Stomach (tissue), 9 donors: Measurements from ENCODE around the gene PTTG2. TPM values are rescaled to one million over a fixed set of nuclear protein-coding genes. Genes with fewer than 3 reads are reported as not detected.

ENCODE experiments used
- DNase-seq, 2 donors: peaks; one replicate each; pipeline versions ENCODE4 v3.0.0 to v3.0.0-alpha.2; 2013 to 2019
- H3K27ac ChIP-seq, 5 donors: fragments of 200-600 bp in 4 of 5; sonication (generic) in 4 of 5; one replicate each; pipeline ENCODE4 v1.5.1; 2013 to 2019; ENCODE audit warnings: mild to moderate bottlenecking in 1 of 5, moderate library complexity in 1 of 5
- H3K27me3 ChIP-seq, 3 donors: fragments of 200-600 bp; sonication (generic); one replicate each; pipeline ENCODE4 v1.5.1; 2017 to 2019; ENCODE audit warnings: mixed run types in 1 of 3
- H3K36me3 ChIP-seq, 4 donors: fragments of 200-600 bp; sonication (generic); 1 replicate in 3 of 4; 2 replicates in 1 of 4; pipeline ENCODE4 v1.5.1; 2016 to 2019
- H3K4me1 ChIP-seq, 4 donors: fragments of 200-600 bp; sonication (generic); one replicate each; pipeline ENCODE4 v1.5.1; 2016 to 2019
- H3K4me3 ChIP-seq, 4 donors: fragments of 200-600 bp; sonication (generic) in 3 of 4; one replicate each; pipeline ENCODE4 v1.5.1; 2016 to 2019; ENCODE audit warnings: mild to moderate bottlenecking in 1 of 4
- H3K9me3 ChIP-seq, 4 donors: fragments of 200-600 bp; sonication (generic); one replicate each; pipeline ENCODE4 v1.5.1; 2016 to 2019
- CTCF ChIP-seq, 7 experiments: fragments of 450-650 bp in 4 of 7; fragments of 200-600 bp in 3 of 7; sonication (generic) in 3 of 7; IDR thresholded peaks; one replicate each; pipeline ENCODE4 v1.5.1; 2016 to 2019; ENCODE audit warnings: antibody characterized with exemption in 7 of 7, control low read depth in 2 of 7, mild to moderate bottlenecking in 1 of 7
- EP300 ChIP-seq: sonication (generic); formaldehyde crosslinking; IDR thresholded peaks from one replicate; pipeline ENCODE4 v1.6.1; 2017; ENCODE audit warnings: antibody characterized with exemption
- POLR2A ChIP-seq, 4 donors: fragments of 450-650 bp; IDR thresholded peaks; one replicate each; pipeline ENCODE4 v1.6.1; 2016; ENCODE audit warnings: antibody characterized with exemption in 4 of 4, control low read depth in 2 of 4, mild to moderate bottlenecking in 1 of 4, moderate library complexity in 1 of 4
- POLR2AphosphoS5 ChIP-seq, 3 donors: sonication (generic); formaldehyde crosslinking; IDR thresholded peaks; one replicate each; pipeline ENCODE4 v1.6.1; 2016; ENCODE audit warnings: antibody characterized with exemption in 3 of 3
- WGBS, 5 donors: extraction: QIAGEN DNeasy Blood & Tissue Kit in 3 of 5; methylation state at CpG; one replicate each; pipeline versions ENCODE4 v1.1.5 to v1.1.7; 2013 to 2018; 5-methylcytosine and 5-hydroxymethylcytosine counted together
- intact Hi-C: fragments of 100-400 bp; cut with DNase I; formaldehyde crosslinking; loops from one replicate; pipeline ENCODE4 v1.15.1; 2023; ENCODE audit warnings: low total_unique reads
- polyA plus RNA-seq, 3 donors: library from polyadenylated mRNA; stranded (reverse); fragments of 200-250 nt; gene quantifications; one replicate each; pipeline ENCODE4 v1.2.3, GENCODE V29; 2013
- total RNA-seq, 5 donors: library from RNA; depleted of rRNA; stranded (reverse); fragments of >200 nt; gene quantifications; one replicate each; pipeline versions ENCODE4 v1.1.0 to v1.2.3, GENCODE V29; 2014 to 2016
- donor health status: healthy with polysubstance abuse.
- donor health status: Bipolar disorder and iron deficiency.
- donor health status: healthy.

The PTTG2 gene
- total and polyA plus RNA-seq, 8 donors: 1.8 to 2.9 TPM; not detected in 6

DNA sequence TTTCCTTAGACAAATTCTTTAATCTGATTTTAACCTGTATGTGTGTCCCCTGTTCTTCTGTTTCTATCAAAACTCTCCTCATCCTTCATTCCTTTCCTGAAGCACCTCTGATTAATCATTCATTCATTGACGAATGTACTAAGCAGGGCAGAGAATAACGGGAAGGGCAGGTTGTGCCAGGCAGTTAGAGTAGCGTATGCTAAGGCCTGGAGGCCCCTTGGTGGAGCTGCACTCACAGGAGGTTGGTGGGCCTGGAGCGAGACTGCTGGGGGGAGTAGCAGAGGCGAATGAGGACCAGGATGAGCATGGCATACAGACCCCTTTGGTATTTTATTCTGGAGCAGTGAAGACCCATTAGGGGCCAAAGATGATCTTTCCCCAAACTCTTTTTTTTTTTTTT lies 22.5 kb downstream of the PTTG2 start:
- intact Hi-C loops: loop anchor here (10.0 kb wide), 1 partner anchor 52 kb away; no protein-coding TSS in a partner anchor
- H3K9me3 ChIP-seq: no peaks in the 10 kb centered on the region
- 67 to 81% (median 74%) methylated on average over 5 of the region's 5 CpGs for WGBS, 5 donors
- DNase-seq: no peak
- TF ChIP-seq CTCF (IDR thresholded peaks at IDR 0.05) (no peak), EP300 (no peak), POLR2AphosphoS5 (IDR thresholded peaks at IDR 0.05) (no peak), POLR2A (IDR thresholded peaks at IDR 0.05) (no peak)
- H3K27me3 ChIP-seq: no peaks in the 10 kb centered on the region
- H3K36me3 ChIP-seq: no peaks in the 10 kb centered on the region
- H3K27ac ChIP-seq: peak overlapping the region in 2 of 5 donors; percentile 51 to 60
- H3K4me1 ChIP-seq: peaks cover 5 to 66% (median 29%) of the 10 kb centered on the region in 4 donors
- H3K4me3 ChIP-seq: no peak overlapping the region

GRCh38 chr4:37983951-37984350 lies 23.8 kb downstream of the PTTG2 start:
- intact Hi-C loops: loop anchor here (10.0 kb wide), 1 partner anchor 51 kb away; no protein-coding TSS in a partner anchor
- H3K27me3 ChIP-seq: no peaks in the 10 kb centered on the region
- H3K4me3 ChIP-seq: no peak overlapping the region
- no peak for TF ChIP-seq POLR2AphosphoS5 (IDR thresholded peaks at IDR 0.05)
- no peak for TF ChIP-seq CTCF (IDR thresholded peaks at IDR 0.05)
- TF ChIP-seq POLR2A (IDR thresholded peaks at IDR 0.05): no peak
- TF ChIP-seq EP300: no peak
- WGBS, 5 donors: 92 to 98% (median 97%) methylated on average over 1 of the region's 1 CpG
- H3K27ac ChIP-seq: no peak overlapping the region
- no peaks in the 10 kb centered on the region for H3K9me3 ChIP-seq
- DNase-seq: no peak
- no peaks in the 10 kb centered on the region for H3K36me3 ChIP-seq
- H3K4me1 ChIP-seq: peaks cover 0 to 66% (median 19%) of the 10 kb centered on the region in 4 donors

- H3K9me3 ChIP-seq: no peaks in the 10 kb centered on the region
- no peak overlapping the region for H3K4me3 ChIP-seq
- TF ChIP-seq CTCF (IDR thresholded peaks at IDR 0.05) (no peak), EP300 (no peak), POLR2AphosphoS5 (IDR thresholded peaks at IDR 0.05) (no peak), POLR2A (IDR thresholded peaks at IDR 0.05) (no peak)
- DNase-seq: no peak
- H3K4me1 ChIP-seq: peaks cover 0 to 67% (median 19%) of the 10 kb centered on the region in 4 donors
- intact Hi-C loops: loop anchor here (10.0 kb wide), 1 partner anchor 49 kb away; no protein-coding TSS in a partner anchor
- no peaks in the 10 kb centered on the region for H3K27me3 ChIP-seq
- WGBS, 5 donors: 63 to 91% (median 83%) methylated on average over 3 of the region's 3 CpGs
- H3K36me3 ChIP-seq: no peaks in the 10 kb centered on the region
- H3K27ac ChIP-seq: peak overlapping the region in 1 of 5 donors; percentile 25
Measured at GRCh38 chr4:37985730-37986275, 25.6 kb downstream of the PTTG2 start.

- TF ChIP-seq POLR2AphosphoS5 (IDR thresholded peaks at IDR 0.05) (no peak), EP300 (no peak), POLR2A (IDR thresholded peaks at IDR 0.05) (no peak), CTCF (IDR thresholded peaks at IDR 0.05) (no peak)
- H3K27me3 ChIP-seq: no peaks in the 10 kb centered on the region
- DNase-seq: no peak
- no peaks in the 10 kb centered on the region for H3K36me3 ChIP-seq
- WGBS, 5 donors: 55 to 79% (median 63%) methylated on average over 5 of the region's 5 CpGs
- peak overlapping the region in 3 of 5 donors; percentile 58 to 72 (median 65) for H3K27ac ChIP-seq
- H3K4me3 ChIP-seq: no peak overlapping the region
- intact Hi-C loops: loop anchor here (10.0 kb wide), 1 partner anchor 46 kb away; no protein-coding TSS in a partner anchor
- H3K4me1 ChIP-seq: peaks cover 0 to 55% (median 16%) of the 10 kb centered on the region in 4 donors
- no peaks in the 10 kb centered on the region for H3K9me3 ChIP-seq
Measured at GRCh38 chr4:37988670-37989069, 28.5 kb downstream of the PTTG2 start.
